HUES64 (cell line): ENCODE results near the gene WDR81.

Source experiments
- H3K27ac ChIP-seq: 2 replicates; pipeline ENCODE4 v1.7.0; 2013; ENCODE audit warnings: low read depth, low read length, inconsistent platforms
- H3K27me3 ChIP-seq: 2 replicates; pipeline ENCODE4 v1.6.1; 2013; ENCODE audit warnings: mild to moderate bottlenecking, low read length; ENCODE audit not compliant: insufficient read depth
- H3K36me3 ChIP-seq: 2 replicates; pipeline ENCODE4 v1.6.1; 2013; ENCODE audit warnings: mild to moderate bottlenecking, low read length; ENCODE audit not compliant: insufficient read depth
- H3K4me1 ChIP-seq: 2 replicates; pipeline ENCODE4 v1.6.1; 2013; ENCODE audit warnings: mild to moderate bottlenecking, low read length, moderate library complexity; ENCODE audit not compliant: insufficient read depth
- H3K4me3 ChIP-seq: 2 replicates; pipeline ENCODE4 v1.5.1; 2013; ENCODE audit warnings: mild to moderate bottlenecking, low read length, moderate library complexity
- H3K9ac ChIP-seq: 2 replicates; pipeline ENCODE4 v1.6.1; 2013; ENCODE audit warnings: mild to moderate bottlenecking, low read depth, low read length
- H3K9me3 ChIP-seq: 2 replicates; pipeline ENCODE4 v1.6.1; 2013; ENCODE audit warnings: low read depth, low read length; ENCODE audit not compliant: insufficient read depth
- WGBS: fragments of 150-250, 120-280 bp; methylation state at CpG from one replicate; pipeline ENCODE4 v1.1.7; 2013; ENCODE audit warnings: missing lambda C conversion rate; 5-methylcytosine and 5-hydroxymethylcytosine counted together

Gene WDR81

GRCh38 chr17:1746975-1747543 is 22.6 kb downstream of the WDR81 start:
- H3K27ac ChIP-seq: no peak overlapping the region
- no peaks in the 10 kb centered on the region for H3K9me3 ChIP-seq
- H3K36me3 ChIP-seq: no peaks in the 10 kb centered on the region
- H3K27me3 ChIP-seq: no peaks in the 10 kb centered on the region
- no peak overlapping the region for H3K9ac ChIP-seq
- no peaks in the 10 kb centered on the region for H3K4me1 ChIP-seq
- no peak overlapping the region for H3K4me3 ChIP-seq
- WGBS: 85% methylated on average over 22 of the region's 22 CpGs

GRCh38 chr17:1750628-1751027 is 26.1 kb downstream of the WDR81 start:
- no peaks in the 10 kb centered on the region for H3K36me3 ChIP-seq
- H3K4me3 ChIP-seq: no peak overlapping the region
- no peaks in the 10 kb centered on the region for H3K9me3 ChIP-seq
- no peak overlapping the region for H3K9ac ChIP-seq
- H3K27ac ChIP-seq: no peak overlapping the region
- 85% methylated on average over 9 of the region's 9 CpGs for WGBS
- no peaks in the 10 kb centered on the region for H3K27me3 ChIP-seq
- peaks cover 6% of the 10 kb centered on the region; the same call in 1 of the 2 replicates for H3K4me1 ChIP-seq

- WGBS: 63% methylated on average over 15 of the region's 18 CpGs
- H3K4me3 ChIP-seq: no peak overlapping the region
- 0 out of 2 replicates have a peak overlapping the region, but pooled peaks have one; percentile 12 for H3K9ac ChIP-seq
- H3K36me3 ChIP-seq: no peaks in the 10 kb centered on the region
- H3K4me1 ChIP-seq: peaks cover 6% of the 10 kb centered on the region; the same call in 1 of the 2 replicates
- H3K27me3 ChIP-seq: no peaks in the 10 kb centered on the region
- H3K27ac ChIP-seq: no peak overlapping the region
- H3K9me3 ChIP-seq: no peaks in the 10 kb centered on the region
Measured at GRCh38 chr17:1752425-1753262, 28.1 kb downstream of the WDR81 start.

DNA sequence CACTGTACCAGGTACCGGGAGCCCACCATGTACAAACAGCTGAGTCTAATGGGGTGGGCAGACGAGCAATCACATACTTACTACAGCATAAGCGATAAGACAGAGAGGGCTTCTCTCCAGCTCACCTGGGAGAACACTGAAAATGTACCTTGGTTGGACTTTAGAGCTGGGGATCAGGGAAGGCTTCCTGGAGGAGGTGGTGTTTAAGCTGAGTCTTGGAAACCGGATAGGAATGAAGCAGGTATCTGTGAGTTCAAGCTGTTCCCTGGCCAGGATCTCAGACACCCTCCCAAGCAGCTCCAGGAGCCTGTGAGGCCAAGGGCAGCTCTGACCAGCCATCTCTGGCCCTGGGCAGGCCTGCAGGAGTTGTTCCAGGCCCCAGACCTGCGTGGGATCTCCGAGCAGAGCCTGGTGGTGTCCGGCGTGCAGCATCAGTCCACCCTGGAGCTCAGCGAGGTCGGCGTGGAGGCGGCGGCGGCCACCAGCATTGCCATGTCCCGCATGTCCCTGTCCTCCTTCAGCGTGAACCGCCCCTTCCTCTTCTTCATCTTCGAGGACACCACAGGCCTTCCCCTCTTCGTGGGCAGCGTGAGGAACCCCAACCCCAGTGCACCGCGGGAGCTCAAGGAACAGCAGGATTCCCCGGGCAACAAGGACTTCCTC is 29.4 kb downstream of the WDR81 start:
- no peaks in the 10 kb centered on the region for H3K27me3 ChIP-seq
- H3K36me3 ChIP-seq: no peaks in the 10 kb centered on the region
- no peak overlapping the region for H3K9ac ChIP-seq
- H3K27ac ChIP-seq: no peak overlapping the region
- peaks cover 6% of the 10 kb centered on the region; the same call in 1 of the 2 replicates for H3K4me1 ChIP-seq
- WGBS: 79% methylated on average over 23 of the region's 23 CpGs
- no peaks in the 10 kb centered on the region for H3K9me3 ChIP-seq
- H3K4me3 ChIP-seq: no peak overlapping the region

DNA sequence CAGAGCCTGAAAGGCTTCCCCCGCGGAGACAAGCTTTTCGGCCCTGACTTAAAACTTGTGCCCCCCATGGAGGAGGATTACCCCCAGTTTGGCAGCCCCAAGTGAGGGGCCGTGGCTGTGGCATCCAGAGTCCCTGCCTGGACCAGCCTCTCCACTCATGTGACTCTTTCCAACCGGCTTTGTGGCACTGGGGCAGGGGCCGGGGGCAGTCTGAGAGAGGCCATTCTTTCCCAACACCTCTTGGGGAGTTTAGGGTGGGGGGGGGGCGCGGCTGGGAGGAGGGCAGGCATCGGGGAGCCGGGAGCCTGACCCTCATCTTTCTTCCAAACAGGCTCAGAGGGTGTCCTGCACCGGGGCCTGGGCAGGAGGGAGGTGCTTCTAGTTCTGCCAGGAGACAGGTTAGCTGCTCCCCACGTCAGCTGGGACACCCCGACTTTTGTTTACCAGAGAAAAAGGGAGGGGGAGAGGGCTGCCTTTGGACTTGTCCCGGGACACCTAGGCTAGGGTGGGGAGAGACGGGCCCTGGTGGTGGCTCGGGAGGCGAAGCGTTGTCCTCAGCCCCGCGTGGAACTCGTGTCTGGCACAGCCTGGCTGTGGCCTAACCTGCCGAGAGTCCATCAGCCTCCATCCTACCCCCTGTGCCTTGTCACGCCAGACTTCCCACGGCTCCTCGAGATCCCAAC is 30.1 kb downstream of the WDR81 start:
- H3K9me3 ChIP-seq: no peaks in the 10 kb centered on the region
- peaks cover 6% of the 10 kb centered on the region; the same call in 1 of the 2 replicates for H3K4me1 ChIP-seq
- H3K4me3 ChIP-seq: no peak overlapping the region
- H3K27ac ChIP-seq: no peak overlapping the region
- H3K27me3 ChIP-seq: no peaks in the 10 kb centered on the region
- no peaks in the 10 kb centered on the region for H3K36me3 ChIP-seq
- H3K9ac ChIP-seq: no peak overlapping the region
- 81% methylated on average over 22 of the region's 25 CpGs for WGBS

DNA sequence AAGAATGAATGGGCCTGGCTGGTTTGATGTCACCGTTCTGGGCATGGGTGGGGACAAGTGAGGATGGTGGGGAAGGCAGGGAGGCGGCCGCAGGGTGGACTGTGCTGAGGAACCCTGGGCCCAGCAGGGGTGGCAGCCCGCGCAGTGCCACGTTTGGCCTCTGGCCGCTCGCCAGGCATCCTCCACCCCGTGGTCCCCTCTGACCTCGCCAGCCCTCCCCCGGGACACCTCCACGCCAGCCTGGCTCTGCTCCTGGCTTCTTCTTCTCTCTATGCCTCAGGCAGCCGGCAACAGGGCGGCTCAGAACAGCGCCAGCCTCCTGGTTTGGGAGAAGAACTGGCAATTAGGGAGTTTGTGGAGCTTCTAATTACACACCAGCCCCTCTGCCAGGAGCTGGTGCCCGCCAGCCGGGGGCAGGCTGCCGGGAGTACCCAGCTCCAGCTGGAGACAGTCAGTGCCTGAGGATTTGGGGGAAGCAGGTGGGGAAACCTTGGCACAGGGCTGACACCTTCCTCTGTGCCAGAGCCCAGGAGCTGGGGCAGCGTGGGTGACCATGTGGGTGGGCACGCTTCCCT is 30.8 kb downstream of the WDR81 start:
- H3K27ac ChIP-seq: no peak overlapping the region
- H3K9me3 ChIP-seq: no peaks in the 10 kb centered on the region
- no peak overlapping the region for H3K4me3 ChIP-seq
- no peaks in the 10 kb centered on the region for H3K27me3 ChIP-seq
- WGBS: 90% methylated on average over 20 of the region's 20 CpGs
- no peak overlapping the region for H3K9ac ChIP-seq
- H3K4me1 ChIP-seq: peaks cover 6% of the 10 kb centered on the region; the same call in 1 of the 2 replicates
- no peaks in the 10 kb centered on the region for H3K36me3 ChIP-seq

DNA sequence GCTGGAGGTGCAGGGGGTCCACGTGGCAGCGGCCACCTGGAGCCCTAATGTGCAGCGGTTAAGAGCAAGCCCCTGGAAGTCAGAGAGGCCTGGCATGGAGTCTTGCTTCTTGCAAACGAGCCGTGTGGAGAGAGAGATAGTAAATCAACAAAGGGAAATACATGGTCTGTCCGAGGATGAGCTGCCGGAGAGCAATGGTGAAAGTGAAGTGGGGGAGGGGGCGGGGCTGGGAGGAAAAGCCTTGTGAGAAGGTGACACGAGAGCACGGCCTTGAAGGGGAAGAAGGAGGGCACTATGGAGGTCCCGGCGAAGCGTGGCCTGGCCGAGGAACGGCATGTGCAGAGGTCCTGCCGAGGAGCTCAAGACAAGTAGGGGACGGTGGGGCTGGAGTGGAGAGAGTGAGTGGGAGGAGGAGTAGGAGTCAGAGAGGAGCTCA is 31.3 kb downstream of the WDR81 start:
- Histone ChIP-seq H3K4me1 (peaks cover 6% of the 10 kb centered on the region; the same call in 1 of the 2 replicates), H3K27ac (no peak overlapping the region), H3K9ac (no peak overlapping the region), H3K27me3 (no peaks in the 10 kb centered on the region), H3K36me3 (no peaks in the 10 kb centered on the region), H3K9me3 (no peaks in the 10 kb centered on the region), H3K4me3 (no peak overlapping the region)
- 75% methylated on average over 17 of the region's 17 CpGs for WGBS

DNA sequence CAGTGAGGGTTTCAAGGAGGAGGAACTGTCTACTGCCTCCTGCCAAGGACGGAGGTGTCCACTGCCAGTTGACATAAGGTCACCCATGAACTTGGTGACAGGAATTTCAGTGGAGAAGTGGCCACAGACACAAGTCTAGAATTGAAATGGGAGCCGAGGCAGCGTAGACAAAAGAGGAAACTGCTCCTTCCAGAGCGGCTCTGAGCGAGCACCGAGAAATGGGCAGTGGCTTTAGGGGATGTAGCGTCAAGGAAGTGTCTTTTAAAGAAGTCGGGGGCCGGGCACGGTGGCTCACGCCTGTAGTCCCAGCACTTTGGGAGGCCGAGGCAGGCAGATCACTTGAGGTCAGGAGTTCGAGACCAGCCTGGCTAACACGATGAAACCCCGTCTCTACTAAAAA is 34.3 kb downstream of the WDR81 start:
- H3K27ac ChIP-seq: no peak overlapping the region
- peaks cover 18% of the 10 kb centered on the region for H3K4me1 ChIP-seq
- no peak overlapping the region for H3K4me3 ChIP-seq
- no peaks in the 10 kb centered on the region for H3K9me3 ChIP-seq
- H3K36me3 ChIP-seq: no peaks in the 10 kb centered on the region
- 93% methylated on average over 15 of the region's 15 CpGs for WGBS
- no peaks in the 10 kb centered on the region for H3K27me3 ChIP-seq
- H3K9ac ChIP-seq: no peak overlapping the region

DNA sequence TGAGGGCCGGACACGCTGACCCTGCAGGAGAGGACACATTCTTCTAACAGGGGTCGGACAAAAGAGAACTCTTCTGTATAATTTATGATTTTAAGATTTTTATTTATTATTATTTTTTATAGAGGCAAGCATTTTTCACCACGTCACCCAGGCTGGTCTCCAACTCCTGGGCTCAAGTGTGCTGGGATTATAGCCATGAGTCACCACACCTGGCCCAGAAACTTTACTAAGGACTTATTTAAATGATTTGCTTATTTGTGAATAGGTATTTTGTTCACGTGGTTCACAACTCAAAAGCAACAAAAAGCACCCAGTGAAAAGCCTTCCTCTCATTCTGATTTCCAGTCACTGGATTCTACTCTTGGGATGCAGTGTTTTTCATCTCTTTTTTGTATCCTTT is 35.0 kb downstream of the WDR81 start:
- H3K9ac ChIP-seq: no peak overlapping the region
- H3K27ac ChIP-seq: no peak overlapping the region
- H3K9me3 ChIP-seq: no peaks in the 10 kb centered on the region
- H3K27me3 ChIP-seq: no peaks in the 10 kb centered on the region
- WGBS: 86% methylated on average over 2 of the region's 5 CpGs
- H3K36me3 ChIP-seq: no peaks in the 10 kb centered on the region
- no peak overlapping the region for H3K4me3 ChIP-seq
- peaks cover 18% of the 10 kb centered on the region for H3K4me1 ChIP-seq

- Histone ChIP-seq H3K27ac (peak overlapping the region; percentile 45; the same call in 1 of the 2 replicates), H3K36me3 (no peaks in the 10 kb centered on the region), H3K9me3 (no peaks in the 10 kb centered on the region), H3K27me3 (no peaks in the 10 kb centered on the region), H3K9ac (peak overlapping the region; percentile 40), H3K4me3 (peak overlapping the region; percentile 42), H3K4me1 (peaks cover 18% of the 10 kb centered on the region)
- WGBS: 51% methylated on average over 21 of the region's 21 CpGs
Measured at GRCh38 chr17:1762233-1762900, 37.9 kb downstream of the WDR81 start.
